SU-DHL-6 (cell line): Measurements from ENCODE around the gene HSD17B11.

Source experiments
- H2AFZ ChIP-seq: fragments of 200-600 bp; sonication (generic); 2 replicates; pipeline ENCODE4 v1.6.1; 2014; ENCODE audit warnings: low read depth, mild to moderate bottlenecking, moderate library complexity, mixed read lengths, antibody characterized with exemption, low read length; ENCODE audit not compliant: severe bottlenecking
- H3F3A ChIP-seq: fragments of 200-600 bp; shearing (Covaris generic); 2 replicates; pipeline ENCODE4 v1.6.0; 2016; ENCODE audit warnings: antibody characterized with exemption, mild to moderate bottlenecking; ENCODE audit not compliant: insufficient read depth
- H3K27ac ChIP-seq: fragments of 200-600 bp; sonication (generic); 2 replicates; pipeline ENCODE4 v1.5.1; 2016; ENCODE audit warnings: low read depth, mild to moderate bottlenecking, low read length, moderate library complexity, mixed read lengths
- H3K27me3 ChIP-seq: fragments of 200-600 bp; sonication (generic), shearing (Covaris generic); 2 replicates; pipeline ENCODE4 v1.6.0; 2014; ENCODE audit warnings: mild to moderate bottlenecking, low read length
- H3K36me3 ChIP-seq: fragments of 200-600 bp; sonication (generic); 2 replicates; pipeline ENCODE4 v1.6.1; 2014; ENCODE audit warnings: mild to moderate bottlenecking, low read length, mixed read lengths
- H3K4me2 ChIP-seq: fragments of 300-600, 200-600 bp; shearing (Covaris generic), sonication (generic); 2 replicates; pipeline ENCODE4 v1.6.0; 2014; ENCODE audit warnings: low read length, low read depth, mild to moderate bottlenecking; ENCODE audit not compliant: poor library complexity, severe bottlenecking
- H3K4me3 ChIP-seq: fragments of 200-600 bp; sonication (generic); 2 replicates; pipeline ENCODE4 v1.5.1; 2014; ENCODE audit warnings: antibody characterized with exemption, low read length, mild to moderate bottlenecking, mixed read lengths; ENCODE audit not compliant: insufficient read depth, poor library complexity, severe bottlenecking
- H3K79me2 ChIP-seq: fragments of 200-600 bp; sonication (generic); 2 replicates; pipeline ENCODE4 v1.6.1; 2014; ENCODE audit warnings: mild to moderate bottlenecking, low read length, moderate library complexity; ENCODE audit not compliant: insufficient read depth
- H3K9ac ChIP-seq: fragments of 200-600 bp; sonication (generic); 2 replicates; pipeline ENCODE4 v1.7.0; 2014; ENCODE audit warnings: mild to moderate bottlenecking, low read length
- H3K9me2 ChIP-seq: fragments of 200-600 bp; sonication (generic); replicated peaks from 2 replicates; pipeline ENCODE4 v1.6.1; 2014; ENCODE audit warnings: low read length; ENCODE audit not compliant: insufficient read depth
- H3K9me3 ChIP-seq: fragments of 200-600 bp; sonication (generic); 2 replicates; pipeline ENCODE4 v1.6.1; 2014; ENCODE audit warnings: low read length, mixed read lengths; ENCODE audit not compliant: insufficient read depth
- H4K20me1 ChIP-seq: fragments of 200-600 bp; sonication (generic); 2 replicates; pipeline ENCODE4 v1.6.1; 2014; ENCODE audit warnings: low read depth, mild to moderate bottlenecking, antibody characterized with exemption, low read length, moderate library complexity, mixed read lengths
- CTCF ChIP-seq: fragments of 200-600 bp; sonication (generic); IDR thresholded peaks from one replicate; pipeline ENCODE4 v1.5.1; 2017; ENCODE audit warnings: antibody characterized with exemption, mild to moderate bottlenecking, low read length, moderate library complexity; ENCODE audit not compliant: insufficient read depth, poor library complexity, severe bottlenecking
- EZH2phosphoT487 ChIP-seq: fragments of 200-600 bp; sonication (generic), shearing (Covaris generic); conservative IDR thresholded peaks from 2 replicates; pipeline ENCODE4 v1.6.1; 2018; ENCODE audit warnings: mild to moderate bottlenecking, antibody characterized with exemption, low read length, moderate library complexity, mixed read lengths

The HSD17B11 gene

GRCh38 chr4:87390891-87391575, at the start of gene HSD17B11:
Gene HSD17B11, minus strand, starts transcription at chr4:87391188. Its CDS starts 118 bp downstream, at chr4:87391070.
- H3K4me3 ChIP-seq: peak within 1 kb of the TSS; percentile 72
- H3K9me3 ChIP-seq: no peaks in the 10 kb centered on the region
- 0 out of 2 replicates have a peak, but pooled peaks cover 8% of the 10 kb centered on the region for H3K79me2 ChIP-seq
- H3K9ac ChIP-seq: peak within 1 kb of the TSS; percentile 66
- H4K20me1 ChIP-seq: no peaks in the 10 kb centered on the region
- no peaks in the 10 kb centered on the region for H3K36me3 ChIP-seq
- H3K4me2 ChIP-seq: peak within 1 kb of the TSS; percentile 77
- H2AFZ ChIP-seq: peak within 1 kb of the TSS; percentile 96
- H3F3A ChIP-seq: no peaks in the 10 kb centered on the region
- no peak for TF ChIP-seq CTCF
- TF ChIP-seq EZH2phosphoT487: no peak
- H3K9me2 ChIP-seq: no peaks in the 10 kb centered on the region
- H3K27ac ChIP-seq: peak within 1 kb of the TSS; percentile 39; the same call in 1 of the 2 replicates
- no peaks in the 10 kb centered on the region for H3K27me3 ChIP-seq

- Histone ChIP-seq H3K4me3 (no peak overlapping the region), H3K27me3 (no peaks in the 10 kb centered on the region), H3F3A (no peaks in the 10 kb centered on the region), H2AFZ (no peak overlapping the region), H3K36me3 (no peaks in the 10 kb centered on the region), H3K9ac (no peak overlapping the region), H3K79me2 (peaks cover 35% of the 10 kb centered on the region), H3K9me2 (no peaks in the 10 kb centered on the region), H3K9me3 (no peaks in the 10 kb centered on the region), H3K27ac (no peak overlapping the region), H4K20me1 (no peaks in the 10 kb centered on the region), H3K4me2 (no peak overlapping the region)
- TF ChIP-seq CTCF (no peak), EZH2phosphoT487 (no peak)
Measured at GRCh38 chr4:87433342-87433741, 42.4 kb upstream of the HSD17B11 start.

GRCh38 chr4:87430038-87430437, 39.0 kb upstream of the HSD17B11 start:
- Histone ChIP-seq H3K79me2 (peaks cover 59% of the 10 kb centered on the region), H3K9me3 (no peaks in the 10 kb centered on the region), H4K20me1 (no peaks in the 10 kb centered on the region), H3K27ac (no peak overlapping the region), H3K4me2 (no peak overlapping the region), H3K27me3 (no peaks in the 10 kb centered on the region), H3K4me3 (no peak overlapping the region), H2AFZ (no peak overlapping the region), H3F3A (no peaks in the 10 kb centered on the region), H3K36me3 (no peaks in the 10 kb centered on the region), H3K9ac (no peak overlapping the region), H3K9me2 (no peaks in the 10 kb centered on the region)
- TF ChIP-seq EZH2phosphoT487: no peak
- no peak for TF ChIP-seq CTCF
